ENCODE data around the gene MAST3. TPM values are rescaled to one million over a fixed set of nuclear protein-coding genes. Genes with fewer than 3 reads are reported as not detected.

Gene MAST3
- total and polyA plus RNA-seq, 2 of the 13 experiments (the other 11 are each of a cell fraction or from before 2014, with no cell fraction given) = 4.1 to 4.6 TPM

- TF ChIP-seq ZNF550 (CRISPR knock-in tag; IDR thresholded peaks at IDR 0.05; ENCODE audit: borderline replicate concordance) (0 out of 2 replicates have a peak, but pooled peaks have one; percentile 51), HHEX (CRISPR knock-in tag; IDR thresholded peaks at IDR 0.05) (no peak), HNRNPLL (IDR thresholded peaks at IDR 0.05; ENCODE audit: low read depth, low read length, poor library complexity, severe bottlenecking) (no peak), SKI (IDR thresholded peaks at IDR 0.05; ENCODE audit: partially characterized antibody) (no peak), ZNF703 (CRISPR knock-in tag; IDR thresholded peaks at IDR 0.05; ENCODE audit: borderline replicate concordance) (no peak), ZNF264 (CRISPR knock-in tag; IDR thresholded peaks at IDR 0.05) (no peak), CHD2 (IDR thresholded peaks at IDR 0.05; ENCODE audit: low read depth, low read length) (no peak), TCF12 (IDR thresholded peaks at IDR 0.05) (no peak), TCF12 (CRISPR knock-in tag; IDR thresholded peaks at IDR 0.05) (no peak), PAX8 (CRISPR knock-in tag; IDR thresholded peaks at IDR 0.05; ENCODE audit: borderline replicate concordance) (no peak), ZNF775 (CRISPR knock-in tag; IDR thresholded peaks at IDR 0.05; ENCODE audit: borderline replicate concordance) (no peak), ZBTB26 (CRISPR knock-in tag; IDR thresholded peaks at IDR 0.05; ENCODE audit: borderline replicate concordance) (no peak), ZFY (CRISPR knock-in tag; IDR thresholded peaks at IDR 0.05) (peak; percentile 29; the same call in 1 of the 2 replicates), ZSCAN29 (CRISPR knock-in tag; conservative IDR thresholded peaks at IDR 0.05) (no peak), POLR2A (IDR thresholded peaks at IDR 0.05; ENCODE audit: insufficient read depth in 1 of 2, low read depth in 2 of 2, low read length in 2 of 2) (no peak), TP53 (CRISPR knock-in tag; conservative IDR thresholded peaks at IDR 0.05) (no peak), ZHX1 (CRISPR knock-in tag; IDR thresholded peaks at IDR 0.05; ENCODE audit: low read depth) (no peak), ZNF710 (CRISPR knock-in tag; IDR thresholded peaks at IDR 0.05; ENCODE audit: borderline replicate concordance) (no peak)
- TF ChIP-seq, protein P1, sequence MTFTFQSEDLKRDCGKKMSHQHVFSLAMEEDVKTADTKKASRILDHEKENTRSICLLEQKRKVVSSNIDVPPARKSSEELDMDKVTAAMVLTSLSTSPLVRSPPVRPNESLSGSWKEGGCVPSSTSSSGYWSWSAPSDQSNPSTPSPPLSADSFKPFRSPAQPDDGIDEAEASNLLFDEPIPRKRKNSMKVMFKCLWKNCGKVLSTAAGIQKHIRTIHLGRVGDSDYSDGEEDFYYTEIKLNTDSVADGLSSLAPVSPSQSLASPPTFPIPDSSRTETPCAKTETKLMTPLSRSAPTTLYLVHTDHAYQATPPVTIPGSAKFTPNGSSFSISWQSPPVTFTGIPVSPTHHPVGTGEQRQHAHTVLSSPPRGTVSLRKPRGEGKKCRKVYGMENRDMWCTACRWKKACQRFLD (CRISPR knock-in tag; IDR thresholded peaks at IDR 0.05; ENCODE audit: borderline replicate concordance) = no peak
- TF ChIP-seq, protein P2, sequence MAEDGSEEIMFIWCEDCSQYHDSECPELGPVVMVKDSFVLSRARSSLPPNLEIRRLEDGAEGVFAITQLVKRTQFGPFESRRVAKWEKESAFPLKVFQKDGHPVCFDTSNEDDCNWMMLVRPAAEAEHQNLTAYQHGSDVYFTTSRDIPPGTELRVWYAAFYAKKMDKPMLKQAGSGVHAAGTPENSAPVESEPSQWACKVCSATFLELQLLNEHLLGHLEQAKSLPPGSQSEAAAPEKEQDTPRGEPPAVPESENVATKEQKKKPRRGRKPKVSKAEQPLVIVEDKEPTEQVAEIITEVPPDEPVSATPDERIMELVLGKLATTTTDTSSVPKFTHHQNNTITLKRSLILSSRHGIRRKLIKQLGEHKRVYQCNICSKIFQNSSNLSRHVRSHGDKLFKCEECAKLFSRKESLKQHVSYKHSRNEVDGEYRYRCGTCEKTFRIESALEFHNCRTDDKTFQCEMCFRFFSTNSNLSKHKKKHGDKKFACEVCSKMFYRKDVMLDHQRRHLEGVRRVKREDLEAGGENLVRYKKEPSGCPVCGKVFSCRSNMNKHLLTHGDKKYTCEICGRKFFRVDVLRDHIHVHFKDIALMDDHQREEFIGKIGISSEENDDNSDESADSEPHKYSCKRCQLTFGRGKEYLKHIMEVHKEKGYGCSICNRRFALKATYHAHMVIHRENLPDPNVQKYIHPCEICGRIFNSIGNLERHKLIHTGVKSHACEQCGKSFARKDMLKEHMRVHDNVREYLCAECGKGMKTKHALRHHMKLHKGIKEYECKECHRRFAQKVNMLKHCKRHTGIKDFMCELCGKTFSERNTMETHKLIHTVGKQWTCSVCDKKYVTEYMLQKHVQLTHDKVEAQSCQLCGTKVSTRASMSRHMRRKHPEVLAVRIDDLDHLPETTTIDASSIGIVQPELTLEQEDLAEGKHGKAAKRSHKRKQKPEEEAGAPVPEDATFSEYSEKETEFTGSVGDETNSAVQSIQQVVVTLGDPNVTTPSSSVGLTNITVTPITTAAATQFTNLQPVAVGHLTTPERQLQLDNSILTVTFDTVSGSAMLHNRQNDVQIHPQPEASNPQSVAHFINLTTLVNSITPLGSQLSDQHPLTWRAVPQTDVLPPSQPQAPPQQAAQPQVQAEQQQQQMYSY (CRISPR knock-in tag; IDR thresholded peaks at IDR 0.05) = no peak
These were observed 15.5 kb downstream of the MAST3 start (continued) for GRCh38 chr19:18112989-18113478.

Data from HepG2 (cell line).